Omental fat pad (tissue), 4 donors: ENCODE data around the gene CDH23. TPM values are rescaled to one million over a fixed set of nuclear protein-coding genes. Genes with fewer than 3 reads are reported as not detected.
A peak's percentile ranks its signal among the peaks of the same experiment; 100 is the strongest.

Experiments
- ATAC-seq: fragments of 150-250 bp; one replicate; pipeline ENCODE4 v1.9.1; 2016; ENCODE audit warnings: mild to moderate bottlenecking, moderate library complexity; ENCODE audit not compliant: low FRiP score
- DNase-seq: peaks from one replicate; pipeline ENCODE4 v3.0.0-alpha.2; 2019; ENCODE audit warnings: low spot score
- total RNA-seq, 4 donors: library from RNA; depleted of rRNA; stranded (reverse); fragments of >200 nt; gene quantifications; one replicate each; pipeline ENCODE4 v1.1.0, GENCODE V29; 2016
- TF ChIP-seq, protein P1 (sequence below), 3 donors: fragments of 450-650 bp; IDR thresholded peaks; one replicate each; pipeline ENCODE4 v1.5.1; 2016 to 2017; ENCODE audit warnings: antibody characterized with exemption in 3 of 3, mild to moderate bottlenecking in 3 of 3, moderate library complexity in 2 of 3

Gene CDH23
- total RNA-seq, 4 donors from 2014 or later: 25.3 to 41.9 (median 34.4) TPM

DNA sequence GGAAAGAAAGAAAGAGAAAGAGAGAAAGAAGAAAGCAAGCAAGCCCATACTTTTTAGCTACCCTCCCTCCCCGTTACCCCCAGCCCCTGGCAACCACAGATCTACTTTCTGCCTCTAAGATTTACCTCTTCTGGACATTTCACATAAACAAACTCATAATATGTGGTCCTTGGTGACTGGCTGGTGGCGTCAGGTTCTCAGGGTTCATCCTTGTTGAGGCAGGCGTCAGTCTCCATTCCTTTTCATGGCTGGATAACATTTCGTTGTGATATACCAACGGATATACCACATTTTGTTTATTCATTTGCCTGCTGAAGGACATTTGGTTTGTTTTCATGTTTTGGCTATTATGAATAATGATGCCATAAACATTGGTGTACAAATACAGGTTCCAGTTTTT lies 30.5 kb downstream of the CDH23 start:
- no peak for DNase-seq
- no peak for ATAC-seq
- TF ChIP-seq, protein P1, sequence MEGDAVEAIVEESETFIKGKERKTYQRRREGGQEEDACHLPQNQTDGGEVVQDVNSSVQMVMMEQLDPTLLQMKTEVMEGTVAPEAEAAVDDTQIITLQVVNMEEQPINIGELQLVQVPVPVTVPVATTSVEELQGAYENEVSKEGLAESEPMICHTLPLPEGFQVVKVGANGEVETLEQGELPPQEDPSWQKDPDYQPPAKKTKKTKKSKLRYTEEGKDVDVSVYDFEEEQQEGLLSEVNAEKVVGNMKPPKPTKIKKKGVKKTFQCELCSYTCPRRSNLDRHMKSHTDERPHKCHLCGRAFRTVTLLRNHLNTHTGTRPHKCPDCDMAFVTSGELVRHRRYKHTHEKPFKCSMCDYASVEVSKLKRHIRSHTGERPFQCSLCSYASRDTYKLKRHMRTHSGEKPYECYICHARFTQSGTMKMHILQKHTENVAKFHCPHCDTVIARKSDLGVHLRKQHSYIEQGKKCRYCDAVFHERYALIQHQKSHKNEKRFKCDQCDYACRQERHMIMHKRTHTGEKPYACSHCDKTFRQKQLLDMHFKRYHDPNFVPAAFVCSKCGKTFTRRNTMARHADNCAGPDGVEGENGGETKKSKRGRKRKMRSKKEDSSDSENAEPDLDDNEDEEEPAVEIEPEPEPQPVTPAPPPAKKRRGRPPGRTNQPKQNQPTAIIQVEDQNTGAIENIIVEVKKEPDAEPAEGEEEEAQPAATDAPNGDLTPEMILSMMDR (IDR thresholded peaks at IDR 0.05): no peak

DNA sequence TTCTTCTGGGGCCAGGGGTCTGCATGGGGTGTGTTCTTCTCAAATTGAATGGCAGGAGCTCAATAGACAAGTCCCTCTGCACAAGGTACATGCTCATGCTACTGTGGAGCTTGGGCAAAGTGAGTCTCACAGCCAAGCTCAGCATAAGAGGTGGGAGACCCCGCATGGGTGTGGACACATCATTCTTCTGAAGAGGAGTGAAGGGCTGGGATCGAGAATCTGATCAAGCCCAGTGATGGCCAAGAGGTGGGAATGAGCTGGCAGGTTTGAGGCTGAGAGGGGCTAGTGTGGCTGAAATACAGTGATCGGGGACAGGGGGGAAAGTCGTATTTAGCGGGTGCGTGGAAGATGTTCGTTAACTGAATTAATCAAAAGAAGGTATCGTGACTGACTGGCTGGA lies 32.6 kb downstream of the CDH23 start:
- DNase-seq (no peak), ATAC-seq (no peak)
- TF ChIP-seq, protein P1 (IDR thresholded peaks at IDR 0.05): no peak

DNA sequence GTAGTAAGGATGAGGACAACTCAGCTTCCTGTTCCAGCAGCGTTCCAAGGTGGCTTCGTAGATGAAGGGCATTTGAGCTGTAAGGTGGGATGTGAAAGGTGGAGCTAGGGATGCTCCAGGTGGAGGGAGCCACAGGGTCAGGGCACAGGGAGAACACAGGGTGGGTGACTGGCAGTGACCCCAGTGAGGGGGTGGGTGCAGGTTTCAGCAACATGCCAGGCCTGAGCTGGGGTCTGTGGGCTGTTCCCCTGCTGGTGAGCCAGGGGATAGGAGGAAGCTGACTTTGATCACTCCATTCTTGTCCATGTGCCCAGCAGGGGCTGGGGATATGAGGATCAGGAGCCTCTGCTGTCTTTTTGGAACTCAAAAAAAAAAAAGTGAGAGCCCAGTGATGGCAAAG lies 33.2 kb downstream of the CDH23 start:
- TF ChIP-seq, protein P1 (IDR thresholded peaks at IDR 0.05): no peak
- ATAC-seq: no peak
- no peak for DNase-seq

DNA sequence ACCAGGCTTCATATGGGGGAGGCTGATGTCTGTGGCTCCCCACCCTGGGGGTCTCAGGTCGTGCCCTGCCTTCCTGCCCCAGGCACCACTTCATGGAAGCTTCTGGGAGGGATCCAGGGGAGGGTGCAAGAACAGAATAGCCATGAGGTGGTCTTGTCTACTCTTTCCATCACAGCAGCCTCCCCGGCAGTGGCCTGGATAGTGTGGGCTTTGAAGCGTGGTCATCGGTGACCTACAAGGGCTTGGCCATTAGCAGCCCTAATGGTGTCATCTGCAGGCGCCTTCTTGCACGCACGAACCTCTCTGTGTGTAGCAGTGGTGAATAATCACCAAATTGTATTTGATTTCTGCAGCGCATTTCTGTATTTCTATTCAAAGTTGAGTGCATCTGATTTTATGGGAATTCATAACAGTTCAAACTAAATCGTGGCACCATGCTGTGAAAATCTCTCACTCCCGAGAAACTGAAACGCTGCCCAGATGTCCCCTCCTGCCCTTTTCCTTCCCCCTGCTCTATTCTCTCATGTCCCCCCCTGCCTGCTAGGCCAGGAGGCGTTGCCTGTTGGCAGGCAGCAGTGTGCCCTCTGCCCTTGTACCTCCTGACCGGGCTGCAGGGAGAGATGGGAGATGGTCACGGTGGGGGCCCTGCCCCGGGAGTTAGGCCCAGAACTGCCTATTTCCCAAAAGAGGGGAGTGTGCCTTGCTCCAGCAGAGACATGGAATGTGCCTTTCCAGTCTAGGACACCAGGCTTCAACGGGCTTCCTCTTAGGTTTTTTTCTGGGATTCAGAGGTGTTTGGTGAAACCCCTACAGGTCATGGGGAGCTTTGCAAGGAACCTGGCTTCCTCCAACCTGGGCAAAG lies 34.8 kb downstream of the CDH23 start:
- no peak for ATAC-seq
- TF ChIP-seq, protein P1 (IDR thresholded peaks at IDR 0.05): no peak
- DNase-seq: peak; percentile 4

DNA sequence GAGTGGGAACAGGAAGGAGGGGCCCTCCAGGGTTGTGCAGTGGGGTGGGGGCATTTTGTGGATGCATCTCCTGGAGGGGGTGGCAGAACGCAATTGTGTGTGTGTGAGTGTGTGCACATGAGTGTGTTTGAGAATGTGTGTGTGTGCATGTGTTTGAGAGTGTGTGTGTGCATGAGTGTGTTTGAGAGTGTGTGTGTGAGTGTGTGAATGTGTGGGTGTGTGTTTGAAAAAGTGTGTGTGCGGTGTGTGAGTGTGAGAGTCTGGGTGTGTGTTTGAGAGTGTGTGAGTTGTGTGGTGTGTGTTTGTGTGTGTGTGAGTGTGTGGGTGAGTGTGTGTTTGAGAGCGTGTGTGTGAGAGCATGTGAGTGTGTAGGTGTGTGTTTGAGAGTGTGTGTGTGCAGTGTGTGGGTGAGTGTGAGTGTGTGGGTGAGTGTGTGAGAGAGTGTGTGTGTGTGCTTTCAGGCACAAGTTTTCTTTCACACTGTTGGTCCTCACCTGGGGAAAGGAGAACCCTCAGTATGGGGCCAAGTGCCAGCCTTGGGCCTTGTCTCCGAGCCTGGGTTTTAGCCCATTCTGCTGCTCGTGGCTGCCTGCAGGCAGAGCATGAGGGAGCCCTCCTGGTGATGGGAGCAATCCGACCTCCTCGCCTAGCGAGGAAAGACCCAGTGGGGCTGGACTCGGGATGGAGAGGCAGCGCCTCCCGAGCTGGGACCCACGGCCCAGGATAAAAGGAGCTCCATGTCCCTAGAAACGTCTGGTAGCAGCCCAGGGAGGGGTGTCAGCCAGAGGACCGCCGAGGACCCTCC lies 35.6 kb downstream of the CDH23 start:
- TF ChIP-seq, protein P1 (IDR thresholded peaks at IDR 0.05): no peak
- ATAC-seq (no peak), DNase-seq (no peak)

DNA sequence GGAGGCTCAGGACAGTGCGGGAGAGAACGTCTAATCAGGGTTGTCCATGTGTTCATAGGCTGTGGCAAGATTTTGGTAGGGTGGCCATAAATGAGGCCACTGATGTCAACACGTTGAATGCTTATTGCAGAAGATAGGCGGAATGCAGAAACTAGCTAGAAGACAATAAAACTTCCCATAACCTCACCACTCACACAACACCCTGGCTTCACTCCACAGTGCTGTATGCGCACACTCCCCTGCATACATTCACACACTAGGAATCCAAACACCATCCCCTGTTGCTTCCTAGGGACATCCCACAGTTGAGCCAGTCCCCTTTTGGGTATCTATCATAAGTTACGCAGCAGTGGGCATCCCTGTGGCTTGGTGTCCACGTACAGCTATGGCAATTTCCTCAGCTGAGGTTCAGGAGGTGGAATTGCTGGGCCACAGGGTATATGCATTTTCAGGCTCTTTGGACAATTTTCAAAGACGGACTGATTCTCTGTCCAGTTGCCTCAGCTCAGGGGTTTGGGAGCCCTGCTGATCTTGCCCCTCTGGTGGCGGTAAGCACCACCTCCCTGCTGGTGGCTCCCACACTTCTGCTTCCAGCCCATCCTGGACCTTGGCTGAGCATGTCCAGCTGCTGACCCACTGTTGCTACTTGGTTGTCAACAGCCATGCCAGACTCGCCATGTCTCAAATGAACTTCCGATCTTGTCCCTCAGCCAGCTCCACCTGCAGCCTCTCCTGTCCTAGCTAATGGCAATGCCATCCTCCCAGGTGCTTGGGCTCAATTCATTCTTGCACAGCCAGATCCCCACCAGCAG lies 36.4 kb downstream of the CDH23 start:
- DNase-seq: no peak
- no peak for ATAC-seq
- TF ChIP-seq, protein P1 (IDR thresholded peaks at IDR 0.05): no peak
